ENCODE measurements around the gene SORCS2. TPM values are rescaled to one million over a fixed set of nuclear protein-coding genes. Genes with fewer than 3 reads are reported as not detected.

SORCS2 gene
- total RNA-seq, 1 donor from 2014 or later: 13.8 TPM

DNA sequence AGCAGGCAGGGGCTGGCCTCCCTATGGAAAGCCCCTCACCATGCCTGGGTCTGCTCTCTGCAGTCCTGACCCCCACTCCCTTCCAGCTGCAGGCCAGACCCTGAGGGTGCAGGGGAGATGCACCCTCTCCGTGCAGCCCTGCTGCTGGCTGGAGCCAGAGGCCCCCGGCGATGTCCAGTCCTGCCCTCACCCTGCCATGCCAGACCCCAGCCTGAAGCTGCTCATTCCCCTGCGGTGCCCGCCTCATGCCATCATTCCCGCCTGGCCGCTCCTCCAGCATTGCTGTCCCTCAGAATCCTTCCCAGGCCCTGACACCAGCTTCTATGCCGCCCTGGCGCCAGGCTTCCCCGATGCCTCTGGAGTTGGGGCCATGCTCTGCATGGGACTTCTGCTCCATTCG lies 72.4 kb downstream of the SORCS2 start:
- H3K4me1 Mint-ChIP-seq (ENCODE audit: low read depth, unreplicated experiment): peaks cover 25% of the 10 kb centered on the region

DNA sequence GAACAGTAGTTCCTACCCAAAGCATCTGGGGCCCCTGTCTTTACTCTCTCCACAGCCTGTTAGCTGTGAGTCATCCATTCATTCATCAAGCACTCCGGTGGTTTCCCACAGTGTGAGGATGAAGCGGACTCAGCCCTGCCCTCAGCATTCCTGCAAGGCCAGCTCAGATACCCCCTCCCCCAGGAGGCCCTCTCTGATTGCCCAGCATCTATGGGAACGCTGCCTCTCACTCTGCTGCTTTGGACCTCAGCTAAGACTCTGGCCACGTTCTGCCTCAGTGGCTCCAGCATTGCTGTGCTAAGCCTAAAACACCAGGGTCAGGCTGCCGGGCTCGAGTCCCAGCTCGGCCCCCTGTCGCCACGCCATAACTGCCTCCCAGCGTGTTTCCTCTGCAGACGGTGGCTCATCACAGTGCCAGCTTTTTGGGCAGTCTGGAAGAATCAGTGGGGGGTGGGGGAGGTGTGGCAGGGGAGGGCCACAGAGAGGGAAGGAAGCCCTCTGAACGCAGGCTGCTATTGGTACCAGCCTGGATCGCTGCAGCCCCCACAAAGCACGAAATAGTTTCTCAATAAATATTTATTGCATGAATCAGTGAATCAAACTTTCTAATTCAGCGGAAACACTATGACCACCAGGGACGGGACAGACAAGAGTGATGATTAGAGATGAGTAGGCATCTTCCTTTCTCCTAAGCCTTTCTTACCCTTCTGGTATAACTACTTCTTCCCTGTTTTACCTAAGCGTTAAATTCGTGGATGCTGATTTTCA lies 74.4 kb downstream of the SORCS2 start:
- peak overlapping the region; percentile 69 for H3K9ac ChIP-seq (ENCODE audit: low read length)
- TF ChIP-seq, protein P1, sequence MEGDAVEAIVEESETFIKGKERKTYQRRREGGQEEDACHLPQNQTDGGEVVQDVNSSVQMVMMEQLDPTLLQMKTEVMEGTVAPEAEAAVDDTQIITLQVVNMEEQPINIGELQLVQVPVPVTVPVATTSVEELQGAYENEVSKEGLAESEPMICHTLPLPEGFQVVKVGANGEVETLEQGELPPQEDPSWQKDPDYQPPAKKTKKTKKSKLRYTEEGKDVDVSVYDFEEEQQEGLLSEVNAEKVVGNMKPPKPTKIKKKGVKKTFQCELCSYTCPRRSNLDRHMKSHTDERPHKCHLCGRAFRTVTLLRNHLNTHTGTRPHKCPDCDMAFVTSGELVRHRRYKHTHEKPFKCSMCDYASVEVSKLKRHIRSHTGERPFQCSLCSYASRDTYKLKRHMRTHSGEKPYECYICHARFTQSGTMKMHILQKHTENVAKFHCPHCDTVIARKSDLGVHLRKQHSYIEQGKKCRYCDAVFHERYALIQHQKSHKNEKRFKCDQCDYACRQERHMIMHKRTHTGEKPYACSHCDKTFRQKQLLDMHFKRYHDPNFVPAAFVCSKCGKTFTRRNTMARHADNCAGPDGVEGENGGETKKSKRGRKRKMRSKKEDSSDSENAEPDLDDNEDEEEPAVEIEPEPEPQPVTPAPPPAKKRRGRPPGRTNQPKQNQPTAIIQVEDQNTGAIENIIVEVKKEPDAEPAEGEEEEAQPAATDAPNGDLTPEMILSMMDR (IDR thresholded peaks at IDR 0.05; ENCODE audit: insufficient read depth, low read depth, low read length): no peak
- no peak for TF ChIP-seq EZH2 (IDR thresholded peaks at IDR 0.05; ENCODE audit: insufficient read depth, low read length)
- H3K4me2 ChIP-seq (ENCODE audit: low read length): peak overlapping the region; percentile 76
- H3K27me3 ChIP-seq (ENCODE audit: insufficient read depth, low read length): no peaks in the 10 kb centered on the region
- peak; percentile 92 for DNase-seq (ENCODE audit: low read depth)
- Mint-ChIP-seq H3K27ac (ENCODE audit: unreplicated experiment) (peak overlapping the region; percentile 83), H3K4me3 (ENCODE audit: unreplicated experiment) (peak overlapping the region; percentile 74), H3K9me3 (ENCODE audit: unreplicated experiment) (peaks cover 10% of the 10 kb centered on the region), H3K36me3 (ENCODE audit: low read depth, unreplicated experiment) (peaks cover 16% of the 10 kb centered on the region), H3K27me3 (ENCODE audit: low read depth, unreplicated experiment) (peaks cover 5% of the 10 kb centered on the region), H3K4me1 (ENCODE audit: low read depth, unreplicated experiment) (peaks cover 22% of the 10 kb centered on the region)
- peak; percentile 85 for FAIRE-seq
- H3K79me2 ChIP-seq (ENCODE audit: insufficient read depth, low read length): no peaks in the 10 kb centered on the region
- H3K27ac ChIP-seq (ENCODE audit: low read depth, low read length): peak overlapping the region; percentile 88
- H3K4me1 ChIP-seq (ENCODE audit: insufficient read depth, low read length): peaks cover 27% of the 10 kb centered on the region
- H3K36me3 ChIP-seq (ENCODE audit: insufficient read depth, low read length): no peaks in the 10 kb centered on the region
- peaks cover 5% of the 10 kb centered on the region for H4K20me1 ChIP-seq (ENCODE audit: insufficient read depth, low read length)
- peak overlapping the region; percentile 15 for H3K4me3 ChIP-seq (ENCODE audit: insufficient read depth, low read depth, low read length)
- H2AFZ ChIP-seq (ENCODE audit: low read depth, low read length): no peak overlapping the region
- H3K9me3 ChIP-seq (ENCODE audit: insufficient read depth, low read depth, low read length): no peaks in the 10 kb centered on the region

More for the DNA sequence above, 72.4 kb downstream of the SORCS2 start:
- no peak overlapping the region for H3K27ac ChIP-seq (ENCODE audit: low read depth, low read length)
- no peak overlapping the region for H3K4me3 Mint-ChIP-seq (ENCODE audit: unreplicated experiment)
- FAIRE-seq (no peak), DNase-seq (ENCODE audit: low read depth) (no peak)
- H3K36me3 Mint-ChIP-seq (ENCODE audit: low read depth, unreplicated experiment): peaks cover 14% of the 10 kb centered on the region
- peaks cover 27% of the 10 kb centered on the region for H3K4me1 ChIP-seq (ENCODE audit: insufficient read depth, low read length)
- H3K27me3 Mint-ChIP-seq (ENCODE audit: low read depth, unreplicated experiment): peaks cover 5% of the 10 kb centered on the region
- no peaks in the 10 kb centered on the region for H3K9me3 ChIP-seq (ENCODE audit: insufficient read depth, low read depth, low read length)
- no peak overlapping the region for H3K4me3 ChIP-seq (ENCODE audit: insufficient read depth, low read depth, low read length)
- TF ChIP-seq, protein P1 (IDR thresholded peaks at IDR 0.05; ENCODE audit: insufficient read depth, low read depth, low read length): no peak
- no peak for TF ChIP-seq EZH2 (IDR thresholded peaks at IDR 0.05; ENCODE audit: insufficient read depth, low read length)
- no peaks in the 10 kb centered on the region for H3K27me3 ChIP-seq (ENCODE audit: insufficient read depth, low read length)
- H3K36me3 ChIP-seq (ENCODE audit: insufficient read depth, low read length): no peaks in the 10 kb centered on the region
- H2AFZ ChIP-seq (ENCODE audit: low read depth, low read length): no peak overlapping the region
- no peak overlapping the region for H3K27ac Mint-ChIP-seq (ENCODE audit: unreplicated experiment)
- H3K9ac ChIP-seq (ENCODE audit: low read length): no peak overlapping the region
- peaks cover 11% of the 10 kb centered on the region for H4K20me1 ChIP-seq (ENCODE audit: insufficient read depth, low read length)
- no peak overlapping the region for H3K4me2 ChIP-seq (ENCODE audit: low read length)
- H3K79me2 ChIP-seq (ENCODE audit: insufficient read depth, low read length): peaks cover 2% of the 10 kb centered on the region
- H3K9me3 Mint-ChIP-seq (ENCODE audit: unreplicated experiment): peaks cover 7% of the 10 kb centered on the region

DNA sequence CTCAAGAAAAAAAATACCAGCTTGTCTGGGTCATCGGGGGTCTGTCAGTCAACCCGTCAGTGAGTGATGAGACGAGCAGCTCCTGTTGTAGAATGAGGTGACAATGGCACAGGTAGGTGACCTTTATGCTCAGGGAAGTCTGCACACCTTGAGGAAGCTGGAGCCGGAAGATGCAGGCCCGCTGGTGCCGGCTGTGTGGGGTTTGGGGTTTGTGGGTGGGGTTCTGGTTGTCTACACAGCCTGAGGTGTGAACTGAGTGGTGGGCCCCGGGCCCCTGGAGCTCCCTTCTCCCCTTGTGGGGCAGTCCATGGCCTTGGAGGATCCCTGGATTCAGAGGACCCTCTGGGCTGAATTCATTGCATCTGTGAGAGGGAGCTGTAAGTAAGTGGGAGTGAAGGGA lies 75.5 kb downstream of the SORCS2 start:
- H3K4me1 ChIP-seq (ENCODE audit: insufficient read depth, low read length): peaks cover 25% of the 10 kb centered on the region
- H3K27me3 ChIP-seq (ENCODE audit: insufficient read depth, low read length): no peaks in the 10 kb centered on the region
- H3K36me3 ChIP-seq (ENCODE audit: insufficient read depth, low read length): no peaks in the 10 kb centered on the region
- no peaks in the 10 kb centered on the region for H4K20me1 ChIP-seq (ENCODE audit: insufficient read depth, low read length)
- H3K27ac ChIP-seq (ENCODE audit: low read depth, low read length): no peak overlapping the region
- no peak overlapping the region for H2AFZ ChIP-seq (ENCODE audit: low read depth, low read length)
- TF ChIP-seq EZH2 (IDR thresholded peaks at IDR 0.05; ENCODE audit: insufficient read depth, low read length): no peak
- TF ChIP-seq, protein P1 (IDR thresholded peaks at IDR 0.05; ENCODE audit: insufficient read depth, low read depth, low read length): no peak
- no peak overlapping the region for H3K9ac ChIP-seq (ENCODE audit: low read length)
- Mint-ChIP-seq H3K4me3 (ENCODE audit: unreplicated experiment) (no peak overlapping the region), H3K36me3 (ENCODE audit: low read depth, unreplicated experiment) (peaks cover 20% of the 10 kb centered on the region), H3K27me3 (ENCODE audit: low read depth, unreplicated experiment) (peaks cover 11% of the 10 kb centered on the region), H3K9me3 (ENCODE audit: unreplicated experiment) (peaks cover 13% of the 10 kb centered on the region), H3K27ac (ENCODE audit: unreplicated experiment) (no peak overlapping the region), H3K4me1 (ENCODE audit: low read depth, unreplicated experiment) (peaks cover 22% of the 10 kb centered on the region)
- H3K79me2 ChIP-seq (ENCODE audit: insufficient read depth, low read length): no peaks in the 10 kb centered on the region
- H3K9me3 ChIP-seq (ENCODE audit: insufficient read depth, low read depth, low read length): no peaks in the 10 kb centered on the region
- DNase-seq (ENCODE audit: low read depth) (no peak), FAIRE-seq (no peak)
- no peak overlapping the region for H3K4me3 ChIP-seq (ENCODE audit: insufficient read depth, low read depth, low read length)
- H3K4me2 ChIP-seq (ENCODE audit: low read length): no peak overlapping the region

All from astrocyte (in vitro differentiated cells and primary cell).